COLO668 (cell line): ENCODE measurements around the gene HOXC11.

Experiments
- DNase-seq: peaks from one replicate; lab custom pipeline; 2025; ENCODE audit not compliant: unreplicated experiment; lab: John Stamatoyannopoulos, UW

Gene HOXC11

GRCh38 chr12:53971686-53972085, 1.2 kb upstream of the HOXC11 start:
- no peak for DNase-seq

GRCh38 chr12:53972152-53972702, 699 bp upstream of the HOXC11 start:
- DNase-seq = no peak

GRCh38 chr12:53973236-53974042, 513 bp downstream of the HOXC11 start:
- DNase-seq = no peak

DNA sequence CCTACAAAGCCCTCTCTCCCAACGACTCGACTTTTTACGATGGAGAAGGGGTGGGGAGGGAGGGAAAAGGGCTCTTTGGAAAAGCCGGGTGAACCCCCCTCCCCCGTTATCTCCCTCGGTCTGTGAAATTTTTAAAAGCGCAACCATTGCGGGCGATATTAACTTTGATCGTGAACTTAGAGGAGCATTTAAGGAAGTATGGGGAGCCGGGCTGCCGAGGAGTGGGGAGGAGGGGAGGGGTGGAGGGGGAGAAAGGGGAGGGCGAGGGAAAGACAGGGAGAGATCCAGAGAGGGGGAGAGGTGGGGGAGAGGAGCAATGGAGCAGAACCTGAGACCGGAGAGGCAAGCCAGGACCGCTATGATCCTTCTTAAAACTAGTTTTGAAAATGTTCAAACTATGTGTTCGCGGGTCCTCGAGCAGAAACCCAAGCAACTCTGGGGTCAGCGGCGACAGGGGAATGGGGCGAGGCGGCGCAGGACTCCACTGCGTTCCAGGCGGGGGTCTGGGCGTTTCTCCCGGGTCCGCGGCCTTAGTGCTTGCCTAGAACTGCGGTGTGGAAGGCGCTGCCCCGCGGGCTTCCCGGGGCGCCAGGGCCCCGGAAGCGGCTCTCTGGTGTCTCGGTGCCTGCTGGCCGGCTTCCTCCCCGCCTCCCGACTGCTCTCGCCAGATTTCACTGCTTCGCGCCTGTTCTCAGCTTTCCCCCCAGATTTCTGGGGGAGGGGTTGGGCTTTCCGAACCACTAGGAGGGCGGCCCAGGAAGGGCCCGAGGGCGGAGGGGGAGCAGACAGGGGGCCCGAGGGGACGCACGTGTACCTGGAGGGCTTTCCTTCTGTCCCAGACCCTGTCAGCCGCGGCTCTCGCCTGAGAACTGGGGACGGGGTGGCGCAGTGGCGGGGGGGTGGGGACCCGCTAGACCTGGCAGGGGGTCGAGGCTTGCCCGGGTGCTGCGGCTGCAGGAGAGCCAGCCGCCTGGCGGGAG, 1.4 kb downstream of the HOXC11 start, which contains the start of gene HOTAIR:
TSS of gene HOTAIR (minus strand) at position 871 of the 980 bp plus-strand sequence.
- DNase-seq = no peak

GRCh38 chr12:53975064-53975471, 2.1 kb downstream of the HOXC11 start:
- no peak for DNase-seq

DNA sequence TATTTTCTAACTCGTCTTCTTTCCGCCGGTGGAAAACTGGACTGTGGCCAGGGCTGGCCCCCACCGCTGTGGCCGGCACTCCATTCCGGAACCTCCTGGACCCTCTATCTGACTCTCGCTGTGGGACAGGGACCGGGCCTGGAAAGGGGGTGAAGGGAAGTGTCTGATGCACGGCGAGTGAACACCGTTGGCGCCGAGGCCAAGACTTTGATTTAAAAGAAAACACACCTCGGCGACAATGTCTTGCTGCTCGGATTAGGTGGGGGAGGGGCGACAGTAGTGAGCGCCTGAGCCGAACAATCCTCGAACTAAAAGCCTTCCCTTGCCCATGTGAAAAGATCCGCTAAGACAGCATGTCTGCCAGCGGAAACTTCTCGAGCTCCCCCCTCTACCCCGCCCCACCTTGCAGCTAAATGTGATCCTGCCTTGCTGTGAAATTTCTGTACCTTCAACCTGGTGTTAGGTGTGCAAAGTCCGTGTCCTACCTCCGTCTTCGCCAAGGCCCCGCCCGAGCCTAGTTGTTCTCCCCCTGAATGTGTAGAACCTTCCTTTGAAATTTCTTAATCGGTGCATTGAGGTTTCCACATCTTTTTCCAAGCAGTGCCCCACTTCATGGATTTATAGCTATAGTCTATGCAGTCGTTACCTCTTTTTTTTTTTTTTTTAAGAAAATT, 2.7 kb downstream of the HOXC11 start:
- no peak for DNase-seq

DNA sequence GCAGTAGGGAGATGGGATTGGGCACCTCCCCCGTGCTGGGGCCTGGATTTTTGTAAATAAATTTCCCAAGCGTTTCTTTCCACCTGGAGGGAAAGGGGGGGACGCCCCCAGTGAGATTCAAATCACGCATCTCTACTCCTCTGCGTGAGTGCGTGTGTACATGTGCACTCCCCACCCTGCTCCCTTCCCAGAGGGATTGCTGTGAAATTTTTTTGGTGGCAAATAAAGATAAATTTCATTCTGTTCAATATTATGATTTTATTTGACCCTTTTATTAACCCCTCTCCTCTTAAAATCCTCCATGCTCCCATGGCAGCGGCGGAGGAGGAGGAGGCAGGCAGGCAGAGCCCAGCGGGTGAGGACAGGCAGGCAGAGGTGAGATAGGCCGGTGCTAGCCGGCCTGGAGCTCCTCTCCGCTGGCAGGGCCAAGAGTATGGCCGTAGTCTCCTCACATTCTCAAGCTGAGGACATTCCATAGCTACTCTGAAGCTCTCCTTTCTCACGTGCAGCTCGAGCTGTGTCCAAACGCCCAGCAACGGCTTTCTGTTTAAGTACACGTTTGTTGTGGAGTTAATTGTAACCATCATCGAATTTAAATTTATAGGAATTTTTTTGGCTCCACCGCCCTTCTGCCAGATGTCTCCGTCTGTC, 3.4 kb downstream of the HOXC11 start:
- DNase-seq = no peak

GRCh38 chr12:53976823-53977595, 4.1 kb downstream of the HOXC11 start:
- no peak for DNase-seq

GRCh38 chr12:53977596-53978445, 4.9 kb downstream of the HOXC11 start:
- DNase-seq = no peak

- DNase-seq = no peak
Observed at GRCh38 chr12:53978477-53979356, 5.8 kb downstream of the HOXC11 start.

GRCh38 chr12:53980104-53980801, 7.3 kb downstream of the HOXC11 start:
- DNase-seq = no peak

- no peak for DNase-seq
Observed at GRCh38 chr12:53980802-53981496, 8.0 kb downstream of the HOXC11 start.

- DNase-seq = no peak
Observed at GRCh38 chr12:53981634-53982565, 9.0 kb downstream of the HOXC11 start.

- DNase-seq = no peak
Observed at GRCh38 chr12:53982648-53983567, 10.0 kb downstream of the HOXC11 start.
